ENCODE measurements around the gene SDK2.

SDK2 gene

DNA sequence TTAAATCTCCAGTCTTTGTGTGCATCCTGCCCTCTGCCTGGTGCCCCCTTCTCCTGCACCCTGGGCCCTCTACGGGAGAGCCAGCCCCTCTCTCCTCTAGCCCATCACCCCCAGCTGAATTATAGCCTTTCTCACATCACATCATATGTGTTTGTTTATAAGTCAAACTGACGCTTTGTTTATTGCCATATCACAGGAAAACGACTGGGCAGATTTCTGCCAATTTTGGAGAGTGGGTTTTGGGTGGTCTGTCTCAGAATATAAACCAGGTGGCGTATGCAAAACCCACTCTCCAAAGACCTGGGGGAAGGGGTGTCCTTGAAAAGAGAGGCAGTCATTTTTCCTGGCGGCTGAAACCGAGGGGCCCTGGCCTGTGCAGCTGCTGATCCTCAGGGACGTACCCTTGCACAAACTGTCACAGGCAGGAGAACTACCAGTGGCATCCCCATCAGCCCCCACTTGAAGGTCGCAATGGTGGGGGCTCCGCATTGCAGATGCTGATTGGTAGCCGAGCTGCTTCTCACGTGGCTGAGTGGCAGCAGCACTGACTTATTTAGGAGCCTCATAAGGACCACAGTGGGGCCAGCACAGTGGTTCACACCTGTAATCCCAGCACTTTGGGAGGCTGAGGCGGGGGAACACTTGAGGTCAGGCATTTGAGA is 297.6 kb downstream of the SDK2 start:
- peak overlapping the region; percentile 57 for H3K18ac ChIP-seq (ENCODE audit: low read length)
- H2AFZ ChIP-seq (ENCODE audit: low read length), result no peak overlapping the region
- peak overlapping the region; percentile 48 for H3K23ac ChIP-seq (ENCODE audit: low read depth, low read length, poor library complexity)
- H2AK5ac ChIP-seq (ENCODE audit: low read depth, low read length), result peak overlapping the region; percentile 44
- no peak overlapping the region for H2BK15ac ChIP-seq (ENCODE audit: low read length)
- no peak overlapping the region for H3K4me2 ChIP-seq (ENCODE audit: insufficient read depth, low read length, poor library complexity, severe bottlenecking)
- no peak overlapping the region for H3K14ac ChIP-seq (ENCODE audit: low read length)
- no peak overlapping the region for H2BK120ac ChIP-seq (ENCODE audit: low read depth, low read length)
- H3K4ac ChIP-seq (ENCODE audit: low read length), result no peak overlapping the region
- no peaks in the 10 kb centered on the region for H3K79me1 ChIP-seq (ENCODE audit: low read depth, low read length)
- no peak for DNase-seq (ENCODE audit: low spot score)
- H4K8ac ChIP-seq (ENCODE audit: low read depth, low read length), result no peak overlapping the region
- H2BK12ac ChIP-seq (ENCODE audit: low read length), result no peak overlapping the region
- H3K4me1 ChIP-seq (ENCODE audit: control insufficient read depth in 2 of 2, insufficient read depth in 1 of 2, low read depth in 1 of 2, low read length in 2 of 2), result peaks cover 32 to 40% of the 10 kb centered on the region in 2 donors
- H3K4me3 ChIP-seq (ENCODE audit: low read length in 2 of 2), result no peak overlapping the region
- H3K9me3 ChIP-seq (replicated peaks in 1 of 2; ENCODE audit: control insufficient read depth in 2 of 2, insufficient read depth in 1 of 2, low read depth in 1 of 2, low read length in 2 of 2), result no peaks in the 10 kb centered on the region
- H3K9ac ChIP-seq (ENCODE audit: low read depth, low read length, poor library complexity), result no peak overlapping the region
- no peak overlapping the region for H3K27ac ChIP-seq (replicated peaks; ENCODE audit: low read length)
- WGBS, 2 donors (ENCODE audit: extremely low coverage in 2 of 2, insufficient read length in 2 of 2, insufficient replicate concordance in 1 of 2), result no CpG with 5 or more reads among the region's 12 CpGs
- peak overlapping the region; percentile 16 for H4K91ac ChIP-seq (ENCODE audit: low read depth, low read length, poor library complexity)
- H3K36me3 ChIP-seq (replicated peaks in 1 of 2; ENCODE audit: control insufficient read depth in 2 of 2, insufficient read depth in 2 of 2, low read length in 2 of 2), result peaks cover 2 to 16% of the 10 kb centered on the region in 2 donors
- peak overlapping the region; percentile 10 for H2BK5ac ChIP-seq (ENCODE audit: low read length)
- no peaks in the 10 kb centered on the region for H3K27me3 ChIP-seq (ENCODE audit: control insufficient read depth in 3 of 3, insufficient read depth in 3 of 3, low read depth in 1 of 3, low read length in 3 of 3)

DNA sequence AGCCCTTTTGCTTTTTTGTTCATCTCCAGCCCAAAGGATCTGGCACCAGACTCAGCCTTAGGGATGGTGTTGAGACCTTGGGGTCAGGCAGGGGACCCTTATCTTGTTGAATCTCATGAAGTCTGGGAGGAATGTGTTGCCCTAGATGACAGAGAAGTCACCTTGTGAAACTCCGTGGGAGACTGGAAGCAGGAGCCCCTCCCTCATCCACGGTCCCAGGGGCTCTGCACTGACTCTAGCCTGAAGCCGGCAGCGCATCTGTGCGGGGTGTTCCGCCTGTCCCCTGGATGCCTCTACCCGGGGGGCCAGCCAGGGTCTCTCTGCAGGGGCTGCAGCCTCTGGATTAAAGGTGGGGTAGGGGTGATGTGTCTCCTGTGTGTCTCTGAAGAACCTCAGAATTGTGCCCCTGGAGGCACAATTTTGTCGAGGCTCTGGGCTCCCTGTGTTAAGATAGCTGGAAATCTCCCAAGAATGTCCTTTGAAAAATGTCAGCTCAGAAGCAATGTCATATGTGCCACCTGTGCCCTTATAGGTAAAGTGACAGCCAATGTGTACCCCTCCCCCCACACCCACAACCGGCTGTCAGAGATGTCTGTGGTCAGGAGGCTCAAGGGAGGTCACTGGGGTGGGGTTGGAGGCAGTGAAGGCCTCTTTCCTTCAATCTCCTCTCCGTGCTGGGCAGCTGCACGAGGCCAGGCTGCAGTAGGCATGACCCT is 300.3 kb downstream of the SDK2 start:
- H3K79me1 ChIP-seq (ENCODE audit: low read depth, low read length), result no peaks in the 10 kb centered on the region
- no CpG with 5 or more reads among the region's 11 CpGs for WGBS, 2 donors (ENCODE audit: extremely low coverage in 2 of 2, insufficient read length in 2 of 2, insufficient replicate concordance in 1 of 2)
- no peak overlapping the region for H4K8ac ChIP-seq (ENCODE audit: low read depth, low read length)
- H3K27me3 ChIP-seq (ENCODE audit: control insufficient read depth in 3 of 3, insufficient read depth in 3 of 3, low read depth in 1 of 3, low read length in 3 of 3), result no peaks in the 10 kb centered on the region
- H3K18ac ChIP-seq (ENCODE audit: low read length), result peak overlapping the region; percentile 99
- H3K4me2 ChIP-seq (ENCODE audit: insufficient read depth, low read length, poor library complexity, severe bottlenecking), result peak overlapping the region; percentile 40
- peaks cover 31 to 38% of the 10 kb centered on the region in 2 donors for H3K4me1 ChIP-seq (ENCODE audit: control insufficient read depth in 2 of 2, insufficient read depth in 1 of 2, low read depth in 1 of 2, low read length in 2 of 2)
- peak overlapping the region; percentile 40 for H3K4ac ChIP-seq (ENCODE audit: low read length)
- H3K27ac ChIP-seq (replicated peaks; ENCODE audit: low read length), result peak overlapping the region; percentile 100
- no peak overlapping the region for H3K14ac ChIP-seq (ENCODE audit: low read length)
- H3K23ac ChIP-seq (ENCODE audit: low read depth, low read length, poor library complexity), result no peak overlapping the region
- DNase-seq (ENCODE audit: low spot score), result no peak
- peak overlapping the region; percentile 62 for H2AFZ ChIP-seq (ENCODE audit: low read length)
- peak overlapping the region; percentile 97 for H2BK5ac ChIP-seq (ENCODE audit: low read length)
- peaks cover 0 to 13% of the 10 kb centered on the region in 2 donors for H3K36me3 ChIP-seq (replicated peaks in 1 of 2; ENCODE audit: control insufficient read depth in 2 of 2, insufficient read depth in 2 of 2, low read length in 2 of 2)
- no peaks in the 10 kb centered on the region for H3K9me3 ChIP-seq (replicated peaks in 1 of 2; ENCODE audit: control insufficient read depth in 2 of 2, insufficient read depth in 1 of 2, low read depth in 1 of 2, low read length in 2 of 2)
- H4K91ac ChIP-seq (ENCODE audit: low read depth, low read length, poor library complexity), result peak overlapping the region; percentile 96
- peak overlapping the region in 1 of 2 donors; percentile 10 for H3K4me3 ChIP-seq (ENCODE audit: low read length in 2 of 2)
- H2BK12ac ChIP-seq (ENCODE audit: low read length), result peak overlapping the region; percentile 76
- H2BK120ac ChIP-seq (ENCODE audit: low read depth, low read length), result peak overlapping the region; percentile 99
- H3K9ac ChIP-seq (ENCODE audit: low read depth, low read length, poor library complexity), result peak overlapping the region; percentile 66
- H2BK15ac ChIP-seq (ENCODE audit: low read length), result peak overlapping the region; percentile 72
- H2AK5ac ChIP-seq (ENCODE audit: low read depth, low read length), result peak overlapping the region; percentile 84

DNA sequence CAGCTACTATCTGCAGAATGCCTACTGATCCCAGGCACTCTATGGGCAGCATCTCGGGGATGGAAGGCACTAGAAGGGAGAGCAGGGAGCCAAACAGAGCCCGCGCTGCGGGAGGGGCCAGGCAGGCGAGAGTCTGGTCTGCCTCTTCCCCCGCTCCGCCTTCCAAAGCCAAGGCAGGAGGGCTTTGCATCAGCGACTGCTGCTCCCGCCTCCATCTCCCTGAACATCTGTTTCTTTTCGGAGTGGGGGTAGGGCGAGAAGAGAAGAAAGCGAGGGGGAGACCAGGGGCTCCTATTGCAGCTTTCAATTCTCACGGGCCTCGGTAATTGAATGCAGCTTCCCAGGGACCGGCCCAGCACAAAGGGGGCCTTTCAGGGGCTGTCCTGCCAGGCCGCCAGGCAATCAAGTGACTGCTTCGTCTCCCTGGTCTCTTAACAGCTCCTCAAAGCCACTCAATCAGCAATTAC is 301.0 kb downstream of the SDK2 start:
- Histone ChIP-seq H3K9me3 (replicated peaks in 1 of 2; ENCODE audit: control insufficient read depth in 2 of 2, insufficient read depth in 1 of 2, low read depth in 1 of 2, low read length in 2 of 2) (no peaks in the 10 kb centered on the region), H2BK15ac (ENCODE audit: low read length) (no peak overlapping the region), H3K4me2 (ENCODE audit: insufficient read depth, low read length, poor library complexity, severe bottlenecking) (peak overlapping the region; percentile 42), H3K18ac (ENCODE audit: low read length) (peak overlapping the region; percentile 95), H2BK12ac (ENCODE audit: low read length) (peak overlapping the region; percentile 82), H3K9ac (ENCODE audit: low read depth, low read length, poor library complexity) (no peak overlapping the region), H3K14ac (ENCODE audit: low read length) (no peak overlapping the region), H3K79me1 (ENCODE audit: low read depth, low read length) (no peaks in the 10 kb centered on the region), H3K23ac (ENCODE audit: low read depth, low read length, poor library complexity) (no peak overlapping the region), H2AK5ac (ENCODE audit: low read depth, low read length) (peak overlapping the region; percentile 93), H3K4ac (ENCODE audit: low read length) (no peak overlapping the region), H3K36me3 (replicated peaks in 1 of 2; ENCODE audit: control insufficient read depth in 2 of 2, insufficient read depth in 2 of 2, low read length in 2 of 2) (peaks cover 4 to 13% of the 10 kb centered on the region in 2 donors), H4K91ac (ENCODE audit: low read depth, low read length, poor library complexity) (no peak overlapping the region), H3K4me3 (ENCODE audit: low read length in 2 of 2) (peak overlapping the region in 1 of 2 donors; percentile 10), H2BK120ac (ENCODE audit: low read depth, low read length) (peak overlapping the region; percentile 88), H4K8ac (ENCODE audit: low read depth, low read length) (no peak overlapping the region), H3K27me3 (ENCODE audit: control insufficient read depth in 3 of 3, insufficient read depth in 3 of 3, low read depth in 1 of 3, low read length in 3 of 3) (no peaks in the 10 kb centered on the region), H3K27ac (replicated peaks; ENCODE audit: low read length) (peak overlapping the region; percentile 100), H3K4me1 (ENCODE audit: control insufficient read depth in 2 of 2, insufficient read depth in 1 of 2, low read depth in 1 of 2, low read length in 2 of 2) (peaks cover 30 to 32% of the 10 kb centered on the region in 2 donors), H2BK5ac (ENCODE audit: low read length) (peak overlapping the region; percentile 97), H2AFZ (ENCODE audit: low read length) (peak overlapping the region; percentile 62)
- DNase-seq (ENCODE audit: low spot score), result peak; percentile 95
- WGBS, 2 donors (ENCODE audit: extremely low coverage in 2 of 2, insufficient read length in 2 of 2, insufficient replicate concordance in 1 of 2), result no CpG with 5 or more reads among the region's 17 CpGs

Data from neuronal stem cell (in vitro differentiated cells).